HepG2 (cell line): Measurements from ENCODE around the gene PLEKHG2. TPM values are rescaled to one million over a fixed set of nuclear protein-coding genes. Genes with fewer than 3 reads are reported as not detected.

ENCODE experiments used
- ATAC-seq: fragments of 200-7000 bp; cut with Tn5 transposase; 3 replicates; pipeline ENCODE4 v1.9.1; 2020; ENCODE audit warnings: mild to moderate bottlenecking, moderate library complexity
- BruUV-seq: library from RNA; stranded (reverse); fragments of 400-500 nt; replicated peaks from 2 replicates; lab custom pipeline; 2021; lab: Mats Ljungman, UMichigan
- CTCF ChIA-PET: fragments of 300-600 bp; formaldehyde crosslinking; extraction: SDS; loops from one replicate; lab custom pipeline; 2021; ENCODE audit warnings: low total read pairs, inconsistent platforms, low intra/inter-chr PET ratio; lab: Yijun Ruan, JAX
- POLR2A ChIA-PET: fragments of 350-600 bp; sonication (Branson Sonifier 250); formaldehyde crosslinking; loops from one replicate; lab custom pipeline; 2020; ENCODE audit warnings: antibody characterized with exemption, inconsistent platforms; lab: Yijun Ruan, JAX
- DNase-seq: peaks from one replicate; pipeline ENCODE4 v3.0.0-alpha.2; 2015; ENCODE audit warnings: low spot score
- FAIRE-seq: peaks from 3 replicates; lab custom pipeline; 2011; peaks lifted over from hg19 to GRCh38; lab: Jason Lieb, UNC
- H2AFZ ChIP-seq: one replicate; pipeline ENCODE4 v1.6.1; 2011; ENCODE audit warnings: low read length, inconsistent platforms
- H3K27ac ChIP-seq: fragments of 300-600 bp; 3 replicates; pipeline ENCODE4 v1.8.0; 2011; ENCODE audit warnings: mixed run types, mild to moderate bottlenecking, mixed read lengths, low read length, inconsistent platforms; ENCODE audit not compliant: insufficient read depth; ENCODE audit errors: extremely low read length
- H3K27me3 ChIP-seq, 2 experiments: fragments of 200-600 bp in 1 of 2; 2 replicates in 1 of 2; 3 replicates in 1 of 2; pipeline versions ENCODE4 v1.6.0 to v1.8.0; 2011; ENCODE audit warnings: low read length in 2 of 2, mild to moderate bottlenecking in 2 of 2, moderate library complexity in 2 of 2, inconsistent platforms in 1 of 2; ENCODE audit not compliant: insufficient read depth in 2 of 2, control insufficient read depth in 1 of 2
- H3K36me3 ChIP-seq, 2 experiments: fragments of 200-600 bp in 1 of 2; replicated peaks in 1 of 2; 2 replicates in 1 of 2; 3 replicates in 1 of 2; pipeline versions ENCODE4 v1.5.1 to v1.8.0; 2011; ENCODE audit warnings: low read length in 2 of 2, inconsistent platforms in 1 of 2; ENCODE audit not compliant: insufficient read depth in 2 of 2, control insufficient read depth in 1 of 2
- H3K4me1 ChIP-seq: 2 replicates; pipeline ENCODE4 v1.5.1; 2012; ENCODE audit warnings: low read length, inconsistent platforms; ENCODE audit not compliant: insufficient read depth
- H3K4me2 ChIP-seq: 2 replicates; pipeline ENCODE4 v1.6.0; 2011; ENCODE audit warnings: low read depth, low read length, inconsistent platforms
- H3K4me3 ChIP-seq, 3 experiments: fragments of 200-600 bp in 1 of 3; sonication (generic), shearing (Covaris generic) in 1 of 3; replicated peaks in 1 of 3; 2 replicates each; pipeline ENCODE4 v1.5.1; 2011 to 2016; ENCODE audit warnings: low read length in 3 of 3, inconsistent platforms in 2 of 3, low read depth in 2 of 3, mild to moderate bottlenecking in 2 of 3, control low read depth in 1 of 3, mixed read lengths in 1 of 3; ENCODE audit not compliant: insufficient read depth in 1 of 3
- H3K79me2 ChIP-seq: one replicate; pipeline ENCODE4 v1.6.1; 2011; ENCODE audit warnings: low read length, inconsistent platforms; ENCODE audit not compliant: insufficient read depth
- H3K9ac ChIP-seq: 2 replicates; pipeline ENCODE4 v1.6.0; 2011; ENCODE audit warnings: mild to moderate bottlenecking, low read depth, low read length, inconsistent platforms; ENCODE audit not compliant: insufficient read depth
- H3K9me3 ChIP-seq: 2 replicates; pipeline ENCODE4 v1.5.1; 2012; ENCODE audit warnings: mild to moderate bottlenecking, low read length
- H4K20me1 ChIP-seq: 2 replicates; pipeline ENCODE4 v1.6.0; 2011; ENCODE audit warnings: inconsistent platforms, mild to moderate bottlenecking, low read length, moderate library complexity; ENCODE audit not compliant: insufficient read depth
- AKNA ChIP-seq: sonication (generic); formaldehyde crosslinking; IDR thresholded peaks from 2 replicates; pipeline ENCODE4 v1.4.0; 2020; ENCODE audit warnings: missing genetic modification reagents, borderline replicate concordance
- ELF3 ChIP-seq: IDR thresholded peaks from 2 replicates; pipeline ENCODE4 v1.6.1; 2016; ENCODE audit warnings: missing genetic modification reagents, missing compliant biosample characterization
- KDM3A ChIP-seq: IDR thresholded peaks from 2 replicates; pipeline ENCODE4 v1.6.1; 2018; ENCODE audit warnings: low read depth, missing compliant biosample characterization
- KLF12 ChIP-seq: sonication (generic); formaldehyde crosslinking; IDR thresholded peaks from 2 replicates; pipeline ENCODE4 v1.4.0; 2020; ENCODE audit warnings: missing genetic modification reagents, borderline replicate concordance
- MYC ChIP-seq: sonication (generic); formaldehyde crosslinking; IDR thresholded peaks from 2 replicates; pipeline ENCODE4 v1.9.0; 2021; ENCODE audit warnings: missing genetic modification reagents, borderline replicate concordance
- NFIB ChIP-seq: sonication (generic); formaldehyde crosslinking; IDR thresholded peaks from 2 replicates; pipeline ENCODE4 v1.9.0; 2021; ENCODE audit warnings: missing genetic modification reagents, mild to moderate bottlenecking, borderline replicate concordance
- PPARG ChIP-seq: conservative IDR thresholded peaks from 2 replicates; pipeline ENCODE4 v1.6.1; 2016; ENCODE audit warnings: missing biosample characterization, missing genetic modification reagents
- PRMT3 ChIP-seq: sonication (generic); formaldehyde crosslinking; IDR thresholded peaks from 2 replicates; pipeline ENCODE4 v1.8.1; 2022; ENCODE audit warnings: low read depth, mild to moderate bottlenecking, moderate library complexity, missing genetic modification reagents, borderline replicate concordance
- ZMYM4 ChIP-seq: sonication (generic); formaldehyde crosslinking; IDR thresholded peaks from 2 replicates; pipeline ENCODE4 v1.8.1; 2023; ENCODE audit warnings: mild to moderate bottlenecking, missing genetic modification reagents
- ZNF136 ChIP-seq: sonication (generic); formaldehyde crosslinking; IDR thresholded peaks from 2 replicates; pipeline ENCODE4 v1.8.1; 2022; ENCODE audit warnings: low read depth, mild to moderate bottlenecking, moderate library complexity, missing genetic modification reagents
- ZNF318 ChIP-seq: sonication (generic); formaldehyde crosslinking; IDR thresholded peaks from 2 replicates; pipeline ENCODE4 v1.4.0; 2020; ENCODE audit warnings: mild to moderate bottlenecking, missing genetic modification reagents
- ZNF781 ChIP-seq: sonication (generic); formaldehyde crosslinking; IDR thresholded peaks from 2 replicates; pipeline ENCODE4 v1.5.1; 2020; ENCODE audit warnings: borderline replicate concordance, mild to moderate bottlenecking, missing genetic modification reagents; ENCODE audit errors: not compliant biosample characterization
- WGBS: methylation state at CpG from one replicate; pipeline ENCODE4 v1.1.6; 2017; ENCODE audit warnings: low lambda C conversion rate; 5-methylcytosine and 5-hydroxymethylcytosine counted together
- in situ Hi-C: cut with HindIII; loops from 2 replicates; pipeline ENCODE4 v1.10.0; 2017; ENCODE audit warnings: low pct_unique_long_range_greater_than_20kb; ENCODE audit not compliant: extremely low pct_ligation_motif_present
- intact Hi-C: fragments of 100-400 bp; cut with micrococcal nuclease; formaldehyde crosslinking; loops from one replicate; pipeline ENCODE4 v1.10.0; 2022; ENCODE audit not compliant: unreplicated experiment
- polyA plus RNA-seq, 8 experiments: library from polyadenylated mRNA; depleted of rRNA in 3 of 8; stranded (reverse) in 7 of 8; unstranded in 1 of 8; fragments of >200 nt; fragmentation: Illumina TruSeq in 4 of 8; extraction: Trizol in 4 of 8; gene quantifications; 2 replicates each; pipeline versions ENCODE4 v1.2.1 to v1.2.3, GENCODE V29; 2011 to 2016; ENCODE audit warnings: low read depth in 4 of 8, missing spikeins in 1 of 8, mixed read lengths in 1 of 8; ENCODE audit not compliant: insufficient read depth in 1 of 8
- total RNA-seq, 5 experiments: library from RNA; depleted of rRNA; stranded (reverse); fragments of >200 nt; fragmentation: Illumina TruSeq; extraction: Trizol; gene quantifications; 2 replicates each; pipeline ENCODE4 v1.2.3, GENCODE V29; 2016; ENCODE audit warnings: low read depth in 1 of 5

PLEKHG2 gene
- total and polyA plus RNA-seq, 2 of the 13 experiments (the other 11 are each of a cell fraction or from before 2014, with no cell fraction given) = 3.6 to 6.8 TPM

DNA sequence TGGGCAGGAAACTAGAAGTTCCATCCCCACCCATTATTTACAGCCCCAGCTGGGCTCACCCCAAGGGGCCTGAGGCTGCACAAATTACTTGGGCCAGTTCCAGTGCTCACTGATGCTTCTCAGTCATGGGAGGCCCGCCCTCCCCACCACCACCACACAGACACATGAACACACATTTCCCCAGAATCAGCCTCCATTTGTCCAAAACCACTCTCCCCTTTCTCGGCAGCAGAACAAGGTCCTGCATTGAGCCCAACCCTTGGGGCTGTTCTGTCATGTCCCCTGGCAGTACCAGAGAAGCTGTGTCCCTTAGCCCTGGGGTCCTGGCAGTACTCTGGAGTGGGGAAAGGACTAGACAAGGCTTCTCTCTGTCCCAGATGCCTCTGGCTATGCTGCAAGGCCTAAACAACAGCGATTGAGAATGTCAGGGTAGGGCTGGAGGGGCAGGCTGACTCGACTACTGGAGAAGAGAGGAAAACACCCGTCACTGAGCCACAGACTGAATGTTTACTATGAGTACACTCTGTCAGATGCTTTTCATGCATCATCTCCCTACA is 48.5 kb upstream of the PLEKHG2 start:
- CTCF ChIA-PET = no interaction called here
- H3K9ac ChIP-seq = no peak overlapping the region
- H2AFZ ChIP-seq = no peak overlapping the region
- intact Hi-C loops = no loop called here
- no peaks in the 10 kb centered on the region for H3K9me3 ChIP-seq
- H3K4me3 ChIP-seq = no peak overlapping the region
- H3K27me3 ChIP-seq = no peaks in the 10 kb centered on the region
- in situ Hi-C loops = no loop called here
- no peaks in the 10 kb centered on the region for H3K79me2 ChIP-seq
- DNase-seq (no peak), FAIRE-seq (no peak), ATAC-seq (no peak)
- 100% methylated on average over 5 of the region's 5 CpGs for WGBS
- POLR2A ChIA-PET = no interaction called here
- no peaks in the 10 kb centered on the region for H3K4me1 ChIP-seq
- no peak overlapping the region for H3K27ac ChIP-seq
- no peak overlapping the region for H3K4me2 ChIP-seq
- peaks cover 14 to 57% of the 10 kb centered on the region in 2 experiments for H3K36me3 ChIP-seq
- BruUV-seq = no TSS peak
- H4K20me1 ChIP-seq = no peaks in the 10 kb centered on the region
- TF ChIP-seq KLF12 (CRISPR knock-in tag) (no peak), ZMYM4 (CRISPR knock-in tag) (no peak), MYC (CRISPR knock-in tag) (no peak), AKNA (CRISPR knock-in tag) (no peak), ZNF136 (CRISPR knock-in tag) (no peak), ZNF781 (no peak), ELF3 (CRISPR knock-in tag) (no peak), KDM3A (CRISPR knock-in tag) (no peak), ZNF318 (CRISPR knock-in tag) (no peak), PRMT3 (CRISPR knock-in tag) (no peak), PPARG (no peak), NFIB (CRISPR knock-in tag) (no peak)
